ENCODE measurements around the gene LYL1. TPM values are rescaled to one million over a fixed set of nuclear protein-coding genes. Genes with fewer than 3 reads are reported as not detected.

LYL1 gene
- total RNA-seq, 1 experiment from 2014 or later = 0.23 TPM

DNA sequence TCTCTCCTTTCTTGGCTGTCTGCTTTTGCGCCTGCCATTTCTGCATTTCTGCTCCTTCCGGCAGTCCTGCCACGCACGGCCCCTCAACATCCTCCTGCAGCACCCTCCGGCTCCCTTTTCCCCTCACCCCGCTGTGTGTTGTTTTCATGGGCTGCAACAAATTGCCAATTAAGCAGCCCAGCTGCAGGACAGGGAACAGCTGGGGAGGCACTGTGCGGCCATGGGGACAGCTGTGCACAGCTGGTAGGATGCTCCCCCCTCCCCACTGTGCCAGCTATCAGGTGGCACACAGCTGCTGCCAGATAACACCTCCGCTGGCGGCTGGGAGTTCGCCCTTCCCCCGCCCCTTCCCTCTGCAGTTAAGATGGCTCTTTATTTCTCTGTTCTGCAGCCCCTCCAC lies 25.4 kb downstream of the LYL1 start:
- H3K27me3 ChIP-seq (ENCODE audit: control insufficient read depth, insufficient read depth, low read length) = no peaks in the 10 kb centered on the region
- intact Hi-C loops (cut with micrococcal nuclease; ENCODE audit: unreplicated experiment) (no loop called here), in situ Hi-C loops (cut with HindIII; ENCODE audit: low pct_unique_long_range_greater_than_20kb, low sequenced_read_pairs) (no loop called here)
- no TSS peak for BruUV-seq (replicated peaks)
- ATAC-seq = no peak
- peaks cover 7% of the 10 kb centered on the region for H3K4me1 ChIP-seq (ENCODE audit: control insufficient read depth, insufficient read depth, low read length)
- ChIA-PET POLR2A (no interaction called here), CTCF (no interaction called here)
- H3K4me3 ChIP-seq (ENCODE audit: low read depth in 2 of 2, low read length in 2 of 2) = no peak overlapping the region
- DNase-seq (ENCODE audit: low read depth, low spot score) = no peak
- no peaks in the 10 kb centered on the region for H3K9me3 ChIP-seq (ENCODE audit: control insufficient read depth, insufficient read depth, low read depth, low read length)
- H3K27ac ChIP-seq (ENCODE audit: low read length) = no peak overlapping the region
- no peaks in the 10 kb centered on the region for H3K36me3 ChIP-seq (ENCODE audit: control insufficient read depth, insufficient read depth, low read length)
- TF ChIP-seq, protein P1, sequence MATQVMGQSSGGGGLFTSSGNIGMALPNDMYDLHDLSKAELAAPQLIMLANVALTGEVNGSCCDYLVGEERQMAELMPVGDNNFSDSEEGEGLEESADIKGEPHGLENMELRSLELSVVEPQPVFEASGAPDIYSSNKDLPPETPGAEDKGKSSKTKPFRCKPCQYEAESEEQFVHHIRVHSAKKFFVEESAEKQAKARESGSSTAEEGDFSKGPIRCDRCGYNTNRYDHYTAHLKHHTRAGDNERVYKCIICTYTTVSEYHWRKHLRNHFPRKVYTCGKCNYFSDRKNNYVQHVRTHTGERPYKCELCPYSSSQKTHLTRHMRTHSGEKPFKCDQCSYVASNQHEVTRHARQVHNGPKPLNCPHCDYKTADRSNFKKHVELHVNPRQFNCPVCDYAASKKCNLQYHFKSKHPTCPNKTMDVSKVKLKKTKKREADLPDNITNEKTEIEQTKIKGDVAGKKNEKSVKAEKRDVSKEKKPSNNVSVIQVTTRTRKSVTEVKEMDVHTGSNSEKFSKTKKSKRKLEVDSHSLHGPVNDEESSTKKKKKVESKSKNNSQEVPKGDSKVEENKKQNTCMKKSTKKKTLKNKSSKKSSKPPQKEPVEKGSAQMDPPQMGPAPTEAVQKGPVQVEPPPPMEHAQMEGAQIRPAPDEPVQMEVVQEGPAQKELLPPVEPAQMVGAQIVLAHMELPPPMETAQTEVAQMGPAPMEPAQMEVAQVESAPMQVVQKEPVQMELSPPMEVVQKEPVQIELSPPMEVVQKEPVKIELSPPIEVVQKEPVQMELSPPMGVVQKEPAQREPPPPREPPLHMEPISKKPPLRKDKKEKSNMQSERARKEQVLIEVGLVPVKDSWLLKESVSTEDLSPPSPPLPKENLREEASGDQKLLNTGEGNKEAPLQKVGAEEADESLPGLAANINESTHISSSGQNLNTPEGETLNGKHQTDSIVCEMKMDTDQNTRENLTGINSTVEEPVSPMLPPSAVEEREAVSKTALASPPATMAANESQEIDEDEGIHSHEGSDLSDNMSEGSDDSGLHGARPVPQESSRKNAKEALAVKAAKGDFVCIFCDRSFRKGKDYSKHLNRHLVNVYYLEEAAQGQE (IDR thresholded peaks at IDR 0.05; ENCODE audit: insufficient read depth in 1 of 2, low read depth in 2 of 2, low read length in 1 of 2) = no peak
- TF ChIP-seq SIN3A (IDR thresholded peaks at IDR 0.05; ENCODE audit: borderline replicate concordance, insufficient read depth, low read depth, low read length) (no peak), TCF7L2 (IDR thresholded peaks at IDR 0.05; ENCODE audit: low read depth, low read length) (no peak)

DNA sequence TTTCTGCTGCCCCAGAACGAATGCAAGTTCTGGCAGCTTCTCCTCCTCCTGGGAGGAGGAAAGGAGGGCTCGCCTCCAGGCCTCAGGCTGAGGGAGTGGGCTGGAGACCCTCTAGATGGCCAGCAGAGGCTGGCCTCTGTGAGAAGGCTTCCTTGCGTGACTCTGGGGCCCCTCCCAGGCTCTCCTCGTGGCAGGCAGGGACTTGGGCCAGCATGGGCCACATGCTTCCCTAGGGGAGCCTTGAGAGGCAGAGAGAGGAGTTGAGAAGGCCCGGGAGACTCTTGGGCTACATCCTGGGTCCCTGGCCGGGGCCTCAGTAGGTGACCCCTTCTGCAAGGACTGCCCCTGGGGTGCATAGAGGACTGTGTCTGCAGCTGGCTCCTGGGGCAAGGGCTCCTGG lies 25.9 kb downstream of the LYL1 start:
- no peak for ATAC-seq
- H3K27ac ChIP-seq (ENCODE audit: low read length) = no peak overlapping the region
- no peaks in the 10 kb centered on the region for H3K27me3 ChIP-seq (ENCODE audit: control insufficient read depth, insufficient read depth, low read length)
- in situ Hi-C loops (cut with HindIII; ENCODE audit: low pct_unique_long_range_greater_than_20kb, low sequenced_read_pairs) (no loop called here), intact Hi-C loops (cut with micrococcal nuclease; ENCODE audit: unreplicated experiment) (no loop called here)
- POLR2A ChIA-PET = no interaction called here
- H3K4me3 ChIP-seq (ENCODE audit: low read depth in 2 of 2, low read length in 2 of 2) = no peak overlapping the region
- no peak for TF ChIP-seq POLR2AphosphoS5 (IDR thresholded peaks at IDR 0.05; ENCODE audit: low read depth, low read length)
- TF ChIP-seq, protein P1 (IDR thresholded peaks at IDR 0.05; ENCODE audit: insufficient read depth in 1 of 2, low read depth in 2 of 2, low read length in 1 of 2) = no peak
- TF ChIP-seq, protein P2, sequence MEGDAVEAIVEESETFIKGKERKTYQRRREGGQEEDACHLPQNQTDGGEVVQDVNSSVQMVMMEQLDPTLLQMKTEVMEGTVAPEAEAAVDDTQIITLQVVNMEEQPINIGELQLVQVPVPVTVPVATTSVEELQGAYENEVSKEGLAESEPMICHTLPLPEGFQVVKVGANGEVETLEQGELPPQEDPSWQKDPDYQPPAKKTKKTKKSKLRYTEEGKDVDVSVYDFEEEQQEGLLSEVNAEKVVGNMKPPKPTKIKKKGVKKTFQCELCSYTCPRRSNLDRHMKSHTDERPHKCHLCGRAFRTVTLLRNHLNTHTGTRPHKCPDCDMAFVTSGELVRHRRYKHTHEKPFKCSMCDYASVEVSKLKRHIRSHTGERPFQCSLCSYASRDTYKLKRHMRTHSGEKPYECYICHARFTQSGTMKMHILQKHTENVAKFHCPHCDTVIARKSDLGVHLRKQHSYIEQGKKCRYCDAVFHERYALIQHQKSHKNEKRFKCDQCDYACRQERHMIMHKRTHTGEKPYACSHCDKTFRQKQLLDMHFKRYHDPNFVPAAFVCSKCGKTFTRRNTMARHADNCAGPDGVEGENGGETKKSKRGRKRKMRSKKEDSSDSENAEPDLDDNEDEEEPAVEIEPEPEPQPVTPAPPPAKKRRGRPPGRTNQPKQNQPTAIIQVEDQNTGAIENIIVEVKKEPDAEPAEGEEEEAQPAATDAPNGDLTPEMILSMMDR (IDR thresholded peaks at IDR 0.05) = no peak
- no peak for TF ChIP-seq TCF7L2 (IDR thresholded peaks at IDR 0.05; ENCODE audit: low read depth, low read length)
- no peak for TF ChIP-seq SIN3A (IDR thresholded peaks at IDR 0.05; ENCODE audit: borderline replicate concordance, insufficient read depth, low read depth, low read length)
- CTCF ChIA-PET = no interaction called here
- no peaks in the 10 kb centered on the region for H3K36me3 ChIP-seq (ENCODE audit: control insufficient read depth, insufficient read depth, low read length)
- peaks cover 7% of the 10 kb centered on the region for H3K4me1 ChIP-seq (ENCODE audit: control insufficient read depth, insufficient read depth, low read length)
- no TSS peak for BruUV-seq (replicated peaks)
- DNase-seq (ENCODE audit: low read depth, low spot score) = no peak
- H3K9me3 ChIP-seq (ENCODE audit: control insufficient read depth, insufficient read depth, low read depth, low read length) = no peaks in the 10 kb centered on the region
